Colonic mucosa (tissue), 4 donors: ENCODE data around the gene COL27A1. TPM values are rescaled to one million over a fixed set of nuclear protein-coding genes. Genes with fewer than 3 reads are reported as not detected.

Experiments
- DNase-seq: peaks from one replicate; pipeline ENCODE4 v3.0.0-alpha.2; 2020
- H3K27ac ChIP-seq: fragments of 200-600 bp; one replicate; pipeline ENCODE4 v1.8.0; 2021
- H3K27me3 ChIP-seq: fragments of 200-600 bp; one replicate; pipeline ENCODE4 v1.8.0; 2021
- H3K36me3 ChIP-seq: fragments of 200-600 bp; one replicate; pipeline ENCODE4 v1.8.0; 2021
- H3K4me1 ChIP-seq: fragments of 200-600 bp; one replicate; pipeline ENCODE4 v1.8.0; 2021; ENCODE audit warnings: mild to moderate bottlenecking
- H3K4me3 ChIP-seq: fragments of 200-600 bp; one replicate; pipeline ENCODE4 v1.8.0; 2021
- H3K9ac ChIP-seq, 2 donors: one replicate each; pipeline ENCODE4 v1.7.0; 2013; ENCODE audit warnings: control low read depth in 2 of 2, low read depth in 2 of 2, low read length in 2 of 2
- H3K9me3 ChIP-seq: fragments of 200-600 bp; one replicate; pipeline ENCODE4 v1.8.0; 2021
- CTCF ChIP-seq: fragments of 200-600 bp; IDR thresholded peaks from one replicate; pipeline ENCODE4 v1.8.0; 2022; ENCODE audit warnings: antibody characterized with exemption, mild to moderate bottlenecking
- intact Hi-C: fragments of 100-400 bp; cut with DNase I; formaldehyde crosslinking; loops from one replicate; pipeline ENCODE4 v1.14.1; 2022
- total RNA-seq, 2 donors: library from RNA; stranded (reverse); fragmentation: NEBNext Ultra II Directional in 1 of 2; extraction: Animal tissue kit (Norgen Biotek cat#: 25700) in 1 of 2; gene quantifications; one replicate each; pipeline ENCODE4 v1.2.1, GENCODE V29; 2021
- donor health status: healthy.
- donor health status: DM: no; HTN: no; CAD: no.
- donor health status: DM: no; HTN: no; CAD: no.

Gene COL27A1
- total RNA-seq, 2 donors from 2014 or later, result 2.9 to 4.2 TPM

GRCh38 chr9:114284316-114285060 lies 129.2 kb downstream of the COL27A1 start:
- TF ChIP-seq CTCF, result no peak
- H3K36me3 ChIP-seq, result no peaks in the 10 kb centered on the region
- no peak for DNase-seq
- H3K4me1 ChIP-seq, result no peaks in the 10 kb centered on the region
- H3K4me3 ChIP-seq, result no peak overlapping the region
- H3K9me3 ChIP-seq, result no peaks in the 10 kb centered on the region
- H3K9ac ChIP-seq, result no peak overlapping the region
- no peak overlapping the region for H3K27ac ChIP-seq
- no peaks in the 10 kb centered on the region for H3K27me3 ChIP-seq
- intact Hi-C loops, result loop anchor here (5.0 kb wide), 1 partner anchor 177 kb away; no protein-coding TSS in a partner anchor

GRCh38 chr9:114285166-114285867 lies 130.0 kb downstream of the COL27A1 start:
- DNase-seq, result no peak
- no peaks in the 10 kb centered on the region for H3K9me3 ChIP-seq
- H3K9ac ChIP-seq, result no peak overlapping the region
- no peak overlapping the region for H3K27ac ChIP-seq
- H3K36me3 ChIP-seq, result no peaks in the 10 kb centered on the region
- no peaks in the 10 kb centered on the region for H3K4me1 ChIP-seq
- H3K4me3 ChIP-seq, result no peak overlapping the region
- H3K27me3 ChIP-seq, result no peaks in the 10 kb centered on the region
- intact Hi-C loops, result loop anchor here (5.0 kb wide), 1 partner anchor 178 kb away; no protein-coding TSS in a partner anchor
- TF ChIP-seq CTCF, result no peak

DNA sequence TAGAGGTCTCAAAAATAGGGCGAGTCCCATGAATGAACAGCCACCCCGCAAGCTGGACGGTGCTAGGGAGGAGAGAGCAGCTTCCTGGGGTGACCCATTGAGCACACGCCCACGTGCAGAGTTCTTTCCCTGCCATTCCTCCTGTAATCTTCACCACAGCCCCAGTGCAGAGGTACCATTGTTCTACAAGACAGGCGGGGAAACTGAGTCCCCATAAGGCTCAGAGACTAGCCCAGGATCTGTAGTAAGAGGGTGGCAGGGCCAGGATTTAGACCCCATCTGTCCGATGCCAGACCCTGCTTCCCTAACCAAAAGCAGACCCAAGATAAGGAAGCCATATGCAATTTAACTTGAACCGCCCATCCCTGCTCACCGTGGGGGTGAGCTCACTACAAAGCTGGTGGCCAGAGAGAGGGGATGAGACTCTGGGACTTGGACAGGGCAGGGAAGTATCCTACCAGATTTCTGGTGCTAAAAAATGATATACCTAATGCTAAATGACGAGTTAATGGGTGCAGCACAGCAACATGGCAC lies 130.9 kb downstream of the COL27A1 start:
- H3K27ac ChIP-seq, result no peak overlapping the region
- TF ChIP-seq CTCF, result no peak
- no peak overlapping the region for H3K4me3 ChIP-seq
- no peak overlapping the region for H3K9ac ChIP-seq
- no peaks in the 10 kb centered on the region for H3K4me1 ChIP-seq
- H3K9me3 ChIP-seq, result no peaks in the 10 kb centered on the region
- no peaks in the 10 kb centered on the region for H3K36me3 ChIP-seq
- no peak for DNase-seq
- intact Hi-C loops, result loop anchor here (5.0 kb wide), 1 partner anchor 179 kb away; no protein-coding TSS in a partner anchor
- H3K27me3 ChIP-seq, result no peaks in the 10 kb centered on the region

DNA sequence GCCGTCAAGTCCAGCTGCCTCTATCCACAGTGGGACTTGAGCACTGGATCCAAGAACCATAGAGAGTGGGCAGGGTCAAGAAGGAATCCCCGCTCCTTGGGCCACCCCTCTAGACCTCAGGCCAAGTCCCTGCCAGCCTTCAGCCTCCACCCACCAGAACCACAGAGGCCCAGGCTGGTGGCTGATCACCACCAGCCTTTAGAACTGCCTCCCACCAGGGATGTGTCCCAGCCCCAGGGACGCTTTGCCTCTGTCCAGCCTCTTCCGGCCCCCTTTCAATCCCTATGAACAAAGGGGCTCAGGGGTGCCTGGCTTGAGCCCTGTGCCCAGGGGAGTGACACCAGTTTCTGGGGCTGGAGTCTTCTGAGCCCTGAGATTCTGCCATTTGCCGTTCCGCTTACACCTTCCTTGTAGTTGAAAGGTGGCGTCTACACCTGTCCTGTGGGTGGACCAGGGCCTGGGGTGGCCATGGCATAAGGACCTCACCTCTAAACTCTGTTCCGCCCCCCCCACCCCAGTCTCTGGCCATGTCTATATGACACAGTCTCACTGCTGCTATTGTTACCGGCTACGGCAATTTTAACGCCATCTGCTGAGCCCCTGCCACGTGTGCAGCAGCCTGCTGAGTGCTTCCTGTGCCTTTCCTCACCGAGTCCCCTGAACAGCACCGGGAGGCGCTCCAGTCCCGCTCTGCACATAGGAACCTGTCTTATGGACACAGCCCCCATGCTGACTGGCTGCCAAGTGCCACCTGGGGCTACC lies 131.8 kb downstream of the COL27A1 start:
- intact Hi-C loops, result loop anchor here (5.0 kb wide), 1 partner anchor 180 kb away; no protein-coding TSS in a partner anchor
- Histone ChIP-seq H3K4me1 (no peaks in the 10 kb centered on the region), H3K36me3 (no peaks in the 10 kb centered on the region), H3K9ac (no peak overlapping the region), H3K9me3 (no peaks in the 10 kb centered on the region), H3K4me3 (no peak overlapping the region), H3K27ac (no peak overlapping the region), H3K27me3 (no peaks in the 10 kb centered on the region)
- TF ChIP-seq CTCF, result no peak
- no peak for DNase-seq

GRCh38 chr9:114287763-114288192 lies 132.4 kb downstream of the COL27A1 start:
- H3K27ac ChIP-seq, result no peak overlapping the region
- DNase-seq, result no peak
- H3K36me3 ChIP-seq, result no peaks in the 10 kb centered on the region
- no peak overlapping the region for H3K9ac ChIP-seq
- H3K9me3 ChIP-seq, result no peaks in the 10 kb centered on the region
- H3K4me1 ChIP-seq, result no peaks in the 10 kb centered on the region
- intact Hi-C loops, result loop anchor here (5.0 kb wide), 1 partner anchor 180 kb away; no protein-coding TSS in a partner anchor
- H3K27me3 ChIP-seq, result no peaks in the 10 kb centered on the region
- no peak overlapping the region for H3K4me3 ChIP-seq
- no peak for TF ChIP-seq CTCF
